HFFc6 (cell line): ENCODE data around the gene APOLD1. TPM values are rescaled to one million over a fixed set of nuclear protein-coding genes. Genes with fewer than 3 reads are reported as not detected.
A peak's percentile ranks its signal among the peaks of the same experiment; 100 is the strongest.
"Not testable (repeated sequence)": the region's sequence is repeated elsewhere in the genome, so short reads cannot be mapped to it uniquely, and the experiment has no call there.

Source experiments
- DNase-seq: peaks from one replicate; pipeline ENCODE4 v3.0.0-alpha.2; 2018
- H3K27ac Mint-ChIP-seq: 2 replicates; pipeline ENCODE4 v1.8.0; 2020; ENCODE audit warnings: mild to moderate bottlenecking, mixed read lengths
- H3K27me3 Mint-ChIP-seq: 2 replicates; pipeline ENCODE4 v1.8.0; 2021; ENCODE audit warnings: mild to moderate bottlenecking, moderate library complexity, mixed read lengths; ENCODE audit not compliant: insufficient read depth
- H3K36me3 Mint-ChIP-seq: 2 replicates; pipeline ENCODE4 v1.8.0; 2021; ENCODE audit warnings: low read depth, mixed read lengths
- H3K4me1 Mint-ChIP-seq: 2 replicates; pipeline ENCODE4 v1.8.0; 2020; ENCODE audit warnings: low read depth, mixed read lengths
- H3K4me3 Mint-ChIP-seq: 2 replicates; pipeline ENCODE4 v1.8.0; 2020; ENCODE audit warnings: mild to moderate bottlenecking, moderate library complexity, mixed read lengths
- H3K9me3 Mint-ChIP-seq: 2 replicates; pipeline ENCODE4 v1.8.0; 2020; ENCODE audit warnings: mild to moderate bottlenecking, mixed read lengths
- total RNA-seq, 6 experiments: library from RNA; stranded (reverse); fragmentation: NEBNext Ultra II Directional; extraction: Animal tissue kit (Norgen Biotek cat#: 25700); gene quantifications; 2 replicates in 1 of 6; 3 replicates in 5 of 6; pipeline ENCODE4 v1.2.3, GENCODE V29; 2021
- TF ChIP-seq, protein P1 (sequence below): fragments of 200-600 bp; sonication (generic); IDR thresholded peaks from 2 replicates; pipeline ENCODE4 v1.5.0; 2021; ENCODE audit warnings: antibody characterized with exemption, mild to moderate bottlenecking

The APOLD1 gene
- total RNA-seq, 6 experiments from 2014 or later: 5.0 to 8.6 (median 6.6) TPM

DNA sequence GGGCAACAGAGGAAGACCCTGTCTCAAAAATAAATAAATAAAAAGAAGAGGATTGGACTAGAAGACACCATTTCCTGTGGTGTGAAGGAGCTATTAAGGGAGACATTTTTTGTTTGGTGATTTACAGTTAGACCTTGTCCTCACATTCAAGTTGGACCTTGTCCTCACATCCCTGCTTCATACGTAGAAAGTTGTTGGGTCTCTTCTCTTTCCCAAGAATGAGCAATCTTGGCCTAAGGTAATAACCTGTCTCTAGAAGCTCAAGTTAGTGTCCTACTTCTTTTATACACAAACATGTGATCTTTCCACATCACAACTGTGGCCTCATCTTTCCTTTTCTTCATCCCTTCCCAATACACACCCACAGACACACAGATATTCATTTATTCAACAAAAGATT, 13.0 kb downstream of the APOLD1 start:
- H3K27me3 Mint-ChIP-seq: peaks cover 2% of the 10 kb centered on the region
- H3K27ac Mint-ChIP-seq: no peak overlapping the region

DNA sequence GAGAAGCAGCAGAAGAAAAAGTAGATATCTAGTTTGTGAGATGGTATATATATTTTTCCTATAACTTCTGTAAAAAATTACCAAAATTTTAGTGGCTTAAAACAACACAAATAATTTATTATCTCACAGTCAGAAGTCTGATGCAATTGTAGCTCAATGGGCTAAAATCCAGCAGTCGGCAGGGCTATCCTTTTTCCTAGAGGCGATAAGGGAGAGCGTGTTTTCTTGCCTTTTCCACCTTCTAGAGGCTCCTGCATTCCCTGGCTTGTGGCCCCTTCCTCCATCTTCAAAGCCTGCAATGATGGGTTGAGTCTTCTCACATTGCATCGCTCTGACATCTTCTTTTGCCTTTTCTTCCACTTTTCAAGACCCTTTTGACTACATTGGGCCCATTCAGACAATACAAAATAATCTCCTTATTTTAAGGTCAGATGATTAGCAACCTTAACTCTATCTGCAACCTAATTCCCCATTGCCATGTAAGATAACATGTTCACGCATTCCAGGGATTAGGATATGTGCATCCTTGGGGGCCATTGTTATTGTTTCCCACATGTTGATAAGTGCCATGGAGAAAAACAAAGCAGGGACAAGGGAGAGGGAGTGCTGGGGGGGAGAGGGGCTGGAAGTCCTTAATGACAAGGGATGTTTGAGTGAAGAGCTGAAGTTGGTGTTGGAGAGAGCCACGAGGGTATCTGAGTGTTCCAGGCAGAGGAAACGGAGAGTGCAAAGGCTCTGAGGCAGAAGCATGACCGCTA, 13.9 kb downstream of the APOLD1 start:
- no peak overlapping the region for H3K27ac Mint-ChIP-seq
- no peaks in the 10 kb centered on the region for H3K36me3 Mint-ChIP-seq
- DNase-seq: no peak
- no peaks in the 10 kb centered on the region for H3K9me3 Mint-ChIP-seq
- H3K27me3 Mint-ChIP-seq: peaks cover 2% of the 10 kb centered on the region
- TF ChIP-seq, protein P1, sequence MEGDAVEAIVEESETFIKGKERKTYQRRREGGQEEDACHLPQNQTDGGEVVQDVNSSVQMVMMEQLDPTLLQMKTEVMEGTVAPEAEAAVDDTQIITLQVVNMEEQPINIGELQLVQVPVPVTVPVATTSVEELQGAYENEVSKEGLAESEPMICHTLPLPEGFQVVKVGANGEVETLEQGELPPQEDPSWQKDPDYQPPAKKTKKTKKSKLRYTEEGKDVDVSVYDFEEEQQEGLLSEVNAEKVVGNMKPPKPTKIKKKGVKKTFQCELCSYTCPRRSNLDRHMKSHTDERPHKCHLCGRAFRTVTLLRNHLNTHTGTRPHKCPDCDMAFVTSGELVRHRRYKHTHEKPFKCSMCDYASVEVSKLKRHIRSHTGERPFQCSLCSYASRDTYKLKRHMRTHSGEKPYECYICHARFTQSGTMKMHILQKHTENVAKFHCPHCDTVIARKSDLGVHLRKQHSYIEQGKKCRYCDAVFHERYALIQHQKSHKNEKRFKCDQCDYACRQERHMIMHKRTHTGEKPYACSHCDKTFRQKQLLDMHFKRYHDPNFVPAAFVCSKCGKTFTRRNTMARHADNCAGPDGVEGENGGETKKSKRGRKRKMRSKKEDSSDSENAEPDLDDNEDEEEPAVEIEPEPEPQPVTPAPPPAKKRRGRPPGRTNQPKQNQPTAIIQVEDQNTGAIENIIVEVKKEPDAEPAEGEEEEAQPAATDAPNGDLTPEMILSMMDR: no peak
- peaks cover 33% of the 10 kb centered on the region for H3K4me1 Mint-ChIP-seq
- H3K4me3 Mint-ChIP-seq: no peak overlapping the region

More for the DNA sequence above, 13.0 kb downstream of the APOLD1 start:
- Mint-ChIP-seq H3K36me3 (no peaks in the 10 kb centered on the region), H3K9me3 (no peaks in the 10 kb centered on the region), H3K4me3 (no peak overlapping the region), H3K4me1 (peaks cover 25% of the 10 kb centered on the region)
- DNase-seq: no peak
- TF ChIP-seq, protein P1: no peak

DNA sequence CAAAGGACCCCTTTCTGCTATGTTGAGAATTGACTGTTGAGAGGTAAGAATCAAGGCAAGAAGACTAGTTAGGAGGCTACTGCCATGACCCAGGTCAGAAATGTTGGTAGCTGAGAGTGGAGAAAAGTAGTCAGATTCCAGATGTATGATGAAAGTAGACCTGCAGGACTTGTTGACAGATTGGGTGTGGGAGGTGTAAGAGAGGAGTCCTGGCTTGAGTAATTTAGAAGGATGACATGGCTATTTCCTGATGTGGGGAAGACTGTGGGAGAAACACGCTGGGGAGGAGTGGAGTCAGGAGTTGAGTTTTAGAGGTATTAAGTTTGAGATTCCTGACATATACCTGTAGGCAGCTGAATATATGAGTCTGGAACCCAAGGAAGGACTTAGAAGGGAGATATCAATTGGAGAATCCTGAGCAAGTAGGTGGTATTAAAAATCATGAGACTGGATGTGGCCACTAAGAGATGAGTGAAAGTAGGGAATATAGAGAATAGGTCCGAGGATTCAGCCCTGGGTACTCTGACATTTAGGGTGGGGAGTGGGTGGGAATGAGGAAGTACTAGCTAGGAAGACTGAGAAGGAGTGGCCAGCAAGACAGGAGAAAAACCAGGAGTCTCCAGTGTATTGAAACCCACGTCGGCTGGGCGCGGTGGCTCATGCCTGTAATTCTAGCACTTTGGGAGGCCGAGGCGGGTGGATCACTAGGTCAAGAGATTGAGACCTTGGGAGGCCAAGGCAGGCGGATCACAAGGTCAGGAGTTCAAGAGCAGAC, 15.1 kb downstream of the APOLD1 start:
- Mint-ChIP-seq H3K36me3 (peaks cover 4% of the 10 kb centered on the region; the same call in 1 of the 2 replicates), H3K27me3 (peaks cover 2% of the 10 kb centered on the region), H3K4me1 (peaks cover 43% of the 10 kb centered on the region), H3K9me3 (no peaks in the 10 kb centered on the region), H3K27ac (peak overlapping the region; percentile 27), H3K4me3 (no peak overlapping the region)
- TF ChIP-seq, protein P1: no peak
- no peak for DNase-seq

DNA sequence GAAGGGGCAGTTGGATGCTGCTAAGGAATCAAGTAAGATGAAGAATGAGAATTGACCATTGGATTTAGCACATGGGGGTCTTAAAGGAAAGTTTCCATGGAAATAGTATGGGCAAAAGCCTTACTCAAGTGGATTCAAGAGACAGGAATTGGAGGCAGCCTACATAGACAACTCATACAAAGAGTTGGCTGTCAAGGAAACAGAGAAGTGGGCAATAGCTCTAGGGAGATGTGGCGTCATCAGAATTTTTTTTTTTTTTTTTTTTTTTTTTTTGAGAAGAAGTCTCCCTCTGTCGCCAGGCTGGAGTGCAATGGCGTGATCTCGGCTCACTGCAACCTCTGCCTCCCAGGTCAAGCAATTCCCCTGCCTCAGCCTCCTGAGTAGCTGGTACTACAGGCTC, 16.2 kb downstream of the APOLD1 start:
- not testable (repeated sequence) for H3K9me3 Mint-ChIP-seq, H3K27ac Mint-ChIP-seq, DNase-seq, H3K4me3 Mint-ChIP-seq, H3K36me3 Mint-ChIP-seq, H3K27me3 Mint-ChIP-seq
- H3K4me1 Mint-ChIP-seq: peaks cover 51% of the 10 kb centered on the region

DNA sequence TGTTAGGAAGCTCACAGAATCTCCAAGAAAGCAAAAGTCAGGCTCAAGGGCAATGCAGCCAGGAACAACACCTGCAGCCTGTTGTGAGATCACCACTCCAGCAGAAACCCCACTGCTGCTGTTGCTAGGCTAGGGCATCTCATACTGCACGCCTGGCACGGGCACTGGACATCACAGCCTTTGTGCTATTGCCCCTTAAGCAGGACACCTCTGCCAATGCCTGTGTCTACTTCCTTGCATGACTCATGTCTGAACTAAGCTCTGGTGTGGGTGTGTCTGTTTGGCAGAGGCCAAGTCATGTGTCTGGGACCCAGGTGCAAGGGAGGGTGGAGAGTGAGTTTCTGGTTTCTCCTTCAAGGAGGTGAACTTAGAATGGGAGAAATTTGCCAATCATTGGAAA, 17.7 kb downstream of the APOLD1 start:
- H3K4me3 Mint-ChIP-seq: peak overlapping the region; percentile 47
- H3K9me3 Mint-ChIP-seq: no peaks in the 10 kb centered on the region

More for the DNA sequence above, 17.7 kb downstream of the APOLD1 start:
- no peaks in the 10 kb centered on the region for H3K27me3 Mint-ChIP-seq
- DNase-seq: peak; percentile 74
- H3K27ac Mint-ChIP-seq: peak overlapping the region; percentile 64
- TF ChIP-seq, protein P1: no peak
- H3K36me3 Mint-ChIP-seq: peaks cover 4% of the 10 kb centered on the region; the same call in 1 of the 2 replicates
- H3K4me1 Mint-ChIP-seq: peaks cover 66% of the 10 kb centered on the region
